Measurements from ENCODE around the gene IQCK.

DNA sequence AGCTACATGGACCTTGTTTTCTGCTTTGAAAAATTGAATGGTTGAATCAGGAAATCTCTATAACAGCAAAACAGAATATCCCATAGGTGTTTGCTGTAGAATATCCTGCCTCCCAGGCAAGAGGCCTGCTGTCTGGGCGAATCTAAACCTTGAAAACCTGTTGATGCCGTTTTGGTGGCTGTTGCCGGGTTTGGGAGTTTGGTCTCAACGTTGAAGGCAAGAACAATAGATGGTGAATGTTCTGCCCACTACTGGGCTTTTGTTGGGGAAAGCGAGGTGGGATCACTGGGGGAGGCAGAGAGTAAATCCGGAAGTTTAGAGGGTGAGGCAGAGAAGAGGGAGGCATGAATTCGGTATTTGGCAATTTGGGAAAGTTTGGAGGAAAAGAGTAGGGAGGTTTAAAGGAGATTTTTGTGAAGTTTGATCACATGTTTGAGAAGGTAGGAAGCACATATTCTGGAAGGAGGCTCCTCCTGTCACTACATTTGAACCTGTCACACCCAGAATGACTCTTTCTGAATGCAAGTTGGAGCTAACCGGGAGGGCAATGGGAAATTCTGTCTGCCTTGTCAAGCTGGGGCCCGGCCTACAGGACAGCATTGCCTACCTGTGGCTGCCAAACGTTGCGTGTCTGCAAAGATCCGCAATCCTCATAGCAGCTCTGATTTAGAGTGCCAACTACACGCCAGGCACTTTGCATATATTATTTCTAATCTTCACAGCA is 120.1 kb downstream of the IQCK start:
- no peak for TF ChIP-seq CTCF (IDR thresholded peaks at IDR 0.05)
- TF ChIP-seq POLR2A (IDR thresholded peaks at IDR 0.05): no peak
